GM18951 (cell line): ENCODE results near the gene MARVELD2.

Source experiments
- POLR2A ChIP-seq: IDR thresholded peaks from 4 replicates; pipeline ENCODE4 v1.6.1; 2011; ENCODE audit warnings: mild to moderate bottlenecking; ENCODE audit not compliant: insufficient read length, insufficient read depth; ENCODE audit errors: extremely low read depth
- in situ Hi-C: fragments of 300-500 bp; cut with MboI; formaldehyde crosslinking; loops from one replicate; pipeline ENCODE4 v1.12.0; 2022; ENCODE audit warnings: low sequenced_read_pairs, mixed read lengths, inconsistent platforms; ENCODE audit not compliant: unreplicated experiment

The MARVELD2 gene

GRCh38 chr5:69493396-69494133, 78.6 kb downstream of the MARVELD2 start:
- in situ Hi-C loops, result no loop called here
- TF ChIP-seq POLR2A, result no peak
